ENCODE data around the gene ZNF423.

GRCh38 chr16:49531425-49531824 is 324.5 kb downstream of the ZNF423 start:
- TF ChIP-seq, protein P1, sequence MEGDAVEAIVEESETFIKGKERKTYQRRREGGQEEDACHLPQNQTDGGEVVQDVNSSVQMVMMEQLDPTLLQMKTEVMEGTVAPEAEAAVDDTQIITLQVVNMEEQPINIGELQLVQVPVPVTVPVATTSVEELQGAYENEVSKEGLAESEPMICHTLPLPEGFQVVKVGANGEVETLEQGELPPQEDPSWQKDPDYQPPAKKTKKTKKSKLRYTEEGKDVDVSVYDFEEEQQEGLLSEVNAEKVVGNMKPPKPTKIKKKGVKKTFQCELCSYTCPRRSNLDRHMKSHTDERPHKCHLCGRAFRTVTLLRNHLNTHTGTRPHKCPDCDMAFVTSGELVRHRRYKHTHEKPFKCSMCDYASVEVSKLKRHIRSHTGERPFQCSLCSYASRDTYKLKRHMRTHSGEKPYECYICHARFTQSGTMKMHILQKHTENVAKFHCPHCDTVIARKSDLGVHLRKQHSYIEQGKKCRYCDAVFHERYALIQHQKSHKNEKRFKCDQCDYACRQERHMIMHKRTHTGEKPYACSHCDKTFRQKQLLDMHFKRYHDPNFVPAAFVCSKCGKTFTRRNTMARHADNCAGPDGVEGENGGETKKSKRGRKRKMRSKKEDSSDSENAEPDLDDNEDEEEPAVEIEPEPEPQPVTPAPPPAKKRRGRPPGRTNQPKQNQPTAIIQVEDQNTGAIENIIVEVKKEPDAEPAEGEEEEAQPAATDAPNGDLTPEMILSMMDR (IDR thresholded peaks at IDR 0.05; ENCODE audit: low read length), result no peak
- no peak for TF ChIP-seq EZH2phosphoT487 (IDR thresholded peaks at IDR 0.05; ENCODE audit: low read length)
- TF ChIP-seq EZH2 (optimal IDR thresholded peaks at IDR 0.05; ENCODE audit: low read depth, low read length), result no peak

All from MM.1S (cell line).